GM12801 (cell line): Measurements from ENCODE around the gene HIPK2.

ENCODE experiments used
- CTCF ChIP-seq: IDR thresholded peaks from one replicate; pipeline ENCODE4 v1.5.1; 2011; ENCODE audit warnings: control low read depth; ENCODE audit not compliant: insufficient read length; ENCODE audit errors: extremely low read depth

Gene HIPK2

DNA sequence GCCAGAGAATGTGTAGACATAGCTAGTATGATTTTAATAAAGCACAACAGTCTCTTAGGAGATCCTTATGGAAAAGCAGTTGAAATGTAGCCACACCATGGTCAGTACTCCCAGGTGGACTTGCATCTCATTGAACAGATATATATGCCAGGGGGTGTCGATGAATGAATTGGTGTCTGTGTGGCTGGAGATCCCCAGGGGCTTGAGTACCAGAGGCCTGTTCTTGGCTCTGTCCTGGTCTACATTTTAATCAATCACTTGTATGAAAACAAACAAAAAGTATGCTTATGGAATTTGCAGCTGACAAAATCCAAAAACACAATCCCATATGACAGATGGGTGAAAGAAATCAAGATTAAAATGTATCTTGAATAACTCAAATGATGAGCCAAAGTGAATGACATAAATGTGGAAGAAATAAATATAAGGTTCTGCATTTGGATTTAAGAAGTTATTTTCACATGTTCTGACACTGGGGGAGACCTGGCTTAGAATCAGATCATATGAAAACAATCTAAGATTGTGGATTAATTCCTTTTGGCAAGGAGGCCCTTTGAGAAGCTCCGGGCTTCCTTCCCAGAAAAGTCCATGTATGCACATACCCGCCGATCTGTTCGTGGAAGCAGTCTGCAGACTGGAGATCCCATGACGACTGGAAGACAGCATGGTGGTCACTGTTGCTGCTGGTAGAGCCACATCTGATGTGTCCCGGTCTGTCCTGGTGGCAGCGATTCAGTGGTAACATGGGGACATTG lies 238.7 kb downstream of the HIPK2 start:
- no peak for TF ChIP-seq CTCF

DNA sequence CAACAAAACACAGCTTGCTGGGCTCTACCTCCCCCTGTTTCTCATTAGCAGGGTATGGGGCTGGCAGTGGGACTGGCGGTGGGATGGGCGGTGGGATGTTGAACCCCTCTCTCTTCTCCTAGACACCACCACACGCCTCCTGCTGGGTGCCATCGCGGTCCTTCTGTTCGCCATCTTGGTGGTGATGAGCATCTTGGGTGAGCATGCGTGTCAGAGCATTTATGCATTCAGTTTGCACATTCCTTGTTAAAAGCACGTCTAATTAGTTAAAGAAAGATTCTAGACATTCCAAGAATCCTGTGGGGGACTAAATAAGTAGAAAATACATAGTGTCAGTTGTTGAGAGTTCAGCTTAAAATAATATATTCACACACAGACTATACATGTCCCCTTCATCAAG lies 241.6 kb downstream of the HIPK2 start:
- no peak for TF ChIP-seq CTCF

DNA sequence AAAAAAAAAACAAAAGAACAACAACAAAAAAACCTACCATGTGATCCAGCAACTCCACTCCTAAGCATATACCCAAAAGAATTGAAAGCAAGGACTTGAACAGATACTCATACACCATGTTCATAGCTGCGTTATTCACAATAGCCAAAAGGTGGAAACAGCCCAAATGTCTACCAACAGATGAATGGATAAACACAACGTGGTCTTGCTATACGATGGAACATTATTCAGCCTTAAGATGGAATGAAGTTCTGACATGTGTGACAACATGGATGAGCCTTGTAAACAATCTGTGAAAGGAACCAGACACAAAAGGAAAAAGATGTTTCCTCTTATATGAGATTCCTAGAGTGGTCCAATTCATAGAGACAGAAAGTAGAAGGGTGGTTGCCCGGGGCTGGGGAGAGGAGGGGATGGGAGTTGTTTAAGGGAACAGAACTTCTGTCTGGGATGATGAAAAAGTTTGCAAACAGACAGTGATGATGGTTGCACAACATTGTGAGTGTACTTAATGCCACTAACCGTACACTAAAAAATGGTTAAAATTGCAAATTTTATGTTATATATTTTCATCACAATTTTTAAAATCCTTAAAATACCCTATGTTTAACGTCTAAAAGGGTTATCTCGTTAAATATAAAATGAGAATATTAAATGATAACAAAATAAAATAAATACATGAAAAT lies 242.7 kb downstream of the HIPK2 start:
- TF ChIP-seq CTCF, result no peak

DNA sequence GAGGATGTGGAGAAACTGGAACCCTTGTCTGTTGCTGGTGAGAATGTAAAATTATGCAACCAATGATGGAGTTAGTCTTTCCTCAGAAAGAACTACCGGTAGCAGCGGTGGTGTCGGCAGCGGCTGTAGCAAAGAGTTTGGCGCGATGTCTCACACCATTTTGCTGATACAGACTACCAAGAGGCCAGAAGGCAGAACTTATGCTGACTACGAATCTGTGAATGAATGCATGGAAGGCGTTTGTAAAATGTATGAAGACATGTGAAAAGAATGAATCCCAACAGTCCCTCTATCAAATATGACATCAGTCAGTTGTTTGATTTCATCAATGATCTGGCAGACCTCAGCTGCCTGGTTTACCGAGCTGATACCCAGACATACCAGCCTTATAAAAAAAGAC lies 243.7 kb downstream of the HIPK2 start:
- TF ChIP-seq CTCF, result no peak

DNA sequence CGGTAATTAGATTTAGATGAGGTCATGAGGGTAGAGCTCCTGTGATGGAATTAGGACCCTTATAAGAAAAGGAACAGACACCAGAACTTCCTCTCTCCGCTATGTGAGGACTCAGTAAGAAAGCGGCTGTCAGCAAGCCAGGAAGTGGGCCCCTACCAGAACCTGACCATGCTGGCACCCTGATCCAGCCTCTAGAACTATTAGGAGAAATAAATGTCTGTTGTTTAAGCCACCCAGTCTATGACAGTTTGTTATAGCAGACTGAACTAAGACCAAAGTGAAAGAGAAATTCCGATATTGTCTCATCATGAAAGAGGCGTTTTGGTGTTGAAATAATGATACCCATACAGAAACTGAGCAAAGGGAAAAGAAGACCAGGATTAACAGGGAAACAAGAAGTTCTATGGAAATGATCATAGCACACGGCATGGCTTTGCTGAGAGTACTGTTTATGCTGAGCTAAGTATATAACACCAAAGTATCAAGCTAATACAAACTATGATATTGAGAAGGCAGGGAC lies 245.1 kb downstream of the HIPK2 start:
- TF ChIP-seq CTCF, result no peak

GRCh38 chr7:139531094-139531493 lies 246.7 kb downstream of the HIPK2 start:
- no peak for TF ChIP-seq CTCF

GRCh38 chr7:139526578-139527544 lies 250.9 kb downstream of the HIPK2 start:
- TF ChIP-seq CTCF, result no peak
